GM23338 (cell line): ENCODE data around the gene ZDHHC20. TPM values are rescaled to one million over a fixed set of nuclear protein-coding genes. Genes with fewer than 3 reads are reported as not detected.

Experiments used
- ATAC-seq: fragments of 200-7000 bp; cut with Tn5 transposase; 3 replicates; pipeline ENCODE4 v1.9.1; 2020
- DNase-seq: peaks from one replicate; pipeline ENCODE4 v3.0.0-alpha.2; 2015; ENCODE audit warnings: low spot score
- H2AFZ ChIP-seq: fragments of 200-600 bp; sonication (generic); 2 replicates; pipeline ENCODE4 v1.8.0; 2016; ENCODE audit warnings: antibody characterized with exemption, mild to moderate bottlenecking, moderate library complexity
- H3F3A ChIP-seq: fragments of 200-600 bp; sonication (generic); replicated peaks from 2 replicates; pipeline ENCODE4 v1.8.0; 2017; ENCODE audit warnings: antibody characterized with exemption, mixed run types, low read depth
- H3K27ac ChIP-seq: fragments of 200-600 bp; sonication (generic); 2 replicates; pipeline ENCODE4 v1.6.1; 2016; ENCODE audit warnings: low read depth
- H3K27me3 ChIP-seq: fragments of 200-600 bp; sonication (generic); 2 replicates; pipeline ENCODE4 v1.8.0; 2016; ENCODE audit warnings: mild to moderate bottlenecking, mixed run types, moderate library complexity; ENCODE audit not compliant: insufficient read depth
- H3K36me3 ChIP-seq: fragments of 200-600 bp; sonication (generic); 2 replicates; pipeline ENCODE4 v1.8.0; 2016; ENCODE audit warnings: mild to moderate bottlenecking; ENCODE audit not compliant: insufficient read depth
- H3K4me1 ChIP-seq: fragments of 200-600 bp; sonication (generic); 2 replicates; pipeline ENCODE4 v1.8.0; 2016; ENCODE audit warnings: mild to moderate bottlenecking, moderate library complexity; ENCODE audit not compliant: insufficient read depth
- H3K4me2 ChIP-seq: fragments of 200-600 bp; sonication (generic); 2 replicates; pipeline ENCODE4 v1.7.1; 2017; ENCODE audit warnings: mixed run types
- H3K4me3 ChIP-seq: fragments of 200-600 bp; sonication (generic); 2 replicates; pipeline ENCODE4 v1.6.1; 2016; ENCODE audit warnings: mixed run types
- H3K79me2 ChIP-seq: fragments of 200-600 bp; sonication (generic); replicated peaks from 2 replicates; pipeline ENCODE4 v1.8.0; 2017; ENCODE audit warnings: mild to moderate bottlenecking; ENCODE audit not compliant: insufficient read depth
- H3K9me2 ChIP-seq: fragments of 200-600 bp; sonication (generic); 2 replicates; pipeline ENCODE4 v1.8.0; 2017; ENCODE audit not compliant: insufficient read depth
- H4K20me1 ChIP-seq: fragments of 200-600 bp; sonication (generic); replicated peaks from 2 replicates; pipeline ENCODE4 v1.8.0; 2017; ENCODE audit warnings: mild to moderate bottlenecking; ENCODE audit not compliant: insufficient read depth
- H3K27ac Mint-ChIP-seq: 2 replicates; pipeline ENCODE4 v1.8.0; 2020; ENCODE audit warnings: inconsistent platforms, mild to moderate bottlenecking, moderate library complexity, mixed read lengths
- H3K27me3 Mint-ChIP-seq: 3 replicates; pipeline ENCODE4 v1.8.0; 2022; ENCODE audit warnings: low read depth, mild to moderate bottlenecking, moderate library complexity, mixed read lengths, inconsistent platforms; ENCODE audit not compliant: insufficient read depth, poor library complexity
- H3K36me3 Mint-ChIP-seq: 3 replicates; pipeline ENCODE4 v1.8.0; 2021; ENCODE audit warnings: low read depth, mild to moderate bottlenecking, inconsistent platforms, moderate library complexity, mixed read lengths
- H3K4me1 Mint-ChIP-seq: 3 replicates; pipeline ENCODE4 v1.8.0; 2020; ENCODE audit warnings: mild to moderate bottlenecking, inconsistent platforms, mixed read lengths
- H3K4me3 Mint-ChIP-seq: 3 replicates; pipeline ENCODE4 v1.8.0; 2021; ENCODE audit warnings: moderate library complexity, mild to moderate bottlenecking, inconsistent platforms, mixed read lengths
- H3K9me3 Mint-ChIP-seq: 3 replicates; pipeline ENCODE4 v1.8.0; 2020; ENCODE audit warnings: moderate library complexity, mild to moderate bottlenecking, inconsistent platforms, mixed read lengths
- EZH2 ChIP-seq: fragments of 200-600 bp; sonication (generic); IDR thresholded peaks from one replicate; pipeline ENCODE4 v1.8.0; 2017; ENCODE audit warnings: antibody characterized with exemption, mild to moderate bottlenecking, low read depth; ENCODE audit not compliant: unreplicated experiment
- EZH2phosphoT487 ChIP-seq: fragments of 200-600 bp; sonication (generic); IDR thresholded peaks from one replicate; pipeline ENCODE4 v1.8.1; 2018; ENCODE audit warnings: antibody characterized with exemption; ENCODE audit not compliant: unreplicated experiment
- NANOG ChIP-seq: IDR thresholded peaks from 2 replicates; pipeline ENCODE4 v1.6.1; 2016; ENCODE audit warnings: antibody characterized with exemption, borderline replicate concordance
- STAT1 ChIP-seq: IDR thresholded peaks from one replicate; pipeline ENCODE4 v1.6.1; 2016; ENCODE audit warnings: antibody characterized with exemption; ENCODE audit not compliant: unreplicated experiment
- ZNF114 ChIP-seq: fragments of 250-450 bp; sonication (Bioruptor Pico); IDR thresholded peaks from 2 replicates; pipeline ENCODE4 v1.5.0; 2020; ENCODE audit warnings: mild to moderate bottlenecking, moderate library complexity
- ZNF331 ChIP-seq: fragments of 250-450 bp; sonication (Bioruptor Pico); IDR thresholded peaks from 2 replicates; pipeline ENCODE4 v1.5.0; 2020; ENCODE audit warnings: low read depth, mild to moderate bottlenecking, moderate library complexity
- polyA plus RNA-seq: library from polyadenylated mRNA; unstranded; fragments of >200 nt; fragmentation: Nextera tagmentation; extraction: Ambion mirVana; gene quantifications from 2 replicates; pipeline ENCODE4 v1.2.1, GENCODE V29; 2016
- total RNA-seq: library from RNA; depleted of rRNA; stranded (reverse); fragments of >200 nt; shearing (Covaris generic); gene quantifications from 2 replicates; pipeline ENCODE4 v1.2.3, GENCODE V29; 2014
- TF ChIP-seq, protein P1 (sequence below): IDR thresholded peaks from 2 replicates; pipeline ENCODE4 v1.6.1; 2016; ENCODE audit warnings: antibody characterized with exemption
- TF ChIP-seq, protein P2 (sequence below), 2 experiments: fragments of 200-600 bp in 1 of 2; sonication (generic) in 1 of 2; conservative IDR thresholded peaks; 2 replicates each; pipeline versions ENCODE4 v1.5.1 to v1.6.1; 2016 to 2017; ENCODE audit warnings: antibody characterized with exemption in 2 of 2, low read depth in 2 of 2, mild to moderate bottlenecking in 2 of 2, moderate library complexity in 1 of 2

ZDHHC20 gene
- total and polyA plus RNA-seq, 2 experiments from 2014 or later, result 37.7 to 119 TPM

- H3K4me2 ChIP-seq, result no peak overlapping the region
- H3K9me2 ChIP-seq, result no peaks in the 10 kb centered on the region
- H3K79me2 ChIP-seq, result no peaks in the 10 kb centered on the region
- Mint-ChIP-seq H3K27ac (no peak overlapping the region), H3K4me1 (no peaks in the 10 kb centered on the region), H3K4me3 (no peak overlapping the region), H3K36me3 (peaks cover 29% of the 10 kb centered on the region), H3K27me3 (no peaks in the 10 kb centered on the region), H3K9me3 (no peaks in the 10 kb centered on the region)
- DNase-seq (no peak), ATAC-seq (no peak)
- no peak overlapping the region for H3K27ac ChIP-seq
- no peaks in the 10 kb centered on the region; the same call in none of the 2 replicates for H4K20me1 ChIP-seq
- H3F3A ChIP-seq, result no peaks in the 10 kb centered on the region
- no peaks in the 10 kb centered on the region for H3K4me1 ChIP-seq
- no peak overlapping the region for H2AFZ ChIP-seq
- peaks cover 4% of the 10 kb centered on the region; the same call in 1 of the 2 replicates for H3K36me3 ChIP-seq
- no peak overlapping the region for H3K4me3 ChIP-seq
- TF ChIP-seq, protein P1, sequence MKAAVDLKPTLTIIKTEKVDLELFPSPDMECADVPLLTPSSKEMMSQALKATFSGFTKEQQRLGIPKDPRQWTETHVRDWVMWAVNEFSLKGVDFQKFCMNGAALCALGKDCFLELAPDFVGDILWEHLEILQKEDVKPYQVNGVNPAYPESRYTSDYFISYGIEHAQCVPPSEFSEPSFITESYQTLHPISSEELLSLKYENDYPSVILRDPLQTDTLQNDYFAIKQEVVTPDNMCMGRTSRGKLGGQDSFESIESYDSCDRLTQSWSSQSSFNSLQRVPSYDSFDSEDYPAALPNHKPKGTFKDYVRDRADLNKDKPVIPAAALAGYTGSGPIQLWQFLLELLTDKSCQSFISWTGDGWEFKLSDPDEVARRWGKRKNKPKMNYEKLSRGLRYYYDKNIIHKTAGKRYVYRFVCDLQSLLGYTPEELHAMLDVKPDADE, result no peak
- no peak for TF ChIP-seq NANOG
- TF ChIP-seq ZNF331 (CRISPR knock-in tag), result no peak
- TF ChIP-seq STAT1, result no peak
- TF ChIP-seq EZH2phosphoT487, result no peak
- no peak for TF ChIP-seq EZH2
- no peaks in the 10 kb centered on the region for H3K27me3 ChIP-seq
Measured at GRCh38 chr13:21395953-21396352, 63.1 kb downstream of the ZDHHC20 start.

DNA sequence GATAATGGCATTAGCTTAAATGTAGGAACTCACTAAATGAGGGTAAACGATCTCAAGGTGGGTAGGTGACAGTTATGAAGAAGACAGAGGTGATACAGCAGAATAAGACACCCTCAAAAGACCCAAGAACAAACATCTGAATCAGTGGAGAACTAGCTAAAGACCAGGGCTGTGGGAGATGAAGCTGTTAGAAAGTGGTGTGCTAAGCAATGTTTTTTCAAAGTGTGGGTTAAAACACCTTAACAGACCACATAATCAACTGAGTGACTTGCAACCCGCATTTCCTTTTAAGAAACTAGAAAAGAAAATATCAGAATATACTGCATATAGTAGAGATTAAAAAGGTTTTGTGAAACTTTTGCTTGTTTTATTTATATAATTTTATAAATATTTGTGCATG lies 70.0 kb downstream of the ZDHHC20 start:
- peaks cover 8% of the 10 kb centered on the region; the same call in 2 of the 3 replicates for H3K4me1 Mint-ChIP-seq

More for the DNA sequence above, 70.0 kb downstream of the ZDHHC20 start:
- Histone ChIP-seq H3F3A (no peaks in the 10 kb centered on the region), H3K9me2 (no peaks in the 10 kb centered on the region), H3K4me3 (no peak overlapping the region), H4K20me1 (no peaks in the 10 kb centered on the region), H3K4me1 (no peaks in the 10 kb centered on the region), H3K79me2 (no peaks in the 10 kb centered on the region), H3K27me3 (no peaks in the 10 kb centered on the region), H3K36me3 (no peaks in the 10 kb centered on the region), H3K4me2 (no peak overlapping the region), H2AFZ (no peak overlapping the region), H3K27ac (no peak overlapping the region)
- no peak for TF ChIP-seq ZNF114 (CRISPR knock-in tag)
- TF ChIP-seq, protein P2, sequence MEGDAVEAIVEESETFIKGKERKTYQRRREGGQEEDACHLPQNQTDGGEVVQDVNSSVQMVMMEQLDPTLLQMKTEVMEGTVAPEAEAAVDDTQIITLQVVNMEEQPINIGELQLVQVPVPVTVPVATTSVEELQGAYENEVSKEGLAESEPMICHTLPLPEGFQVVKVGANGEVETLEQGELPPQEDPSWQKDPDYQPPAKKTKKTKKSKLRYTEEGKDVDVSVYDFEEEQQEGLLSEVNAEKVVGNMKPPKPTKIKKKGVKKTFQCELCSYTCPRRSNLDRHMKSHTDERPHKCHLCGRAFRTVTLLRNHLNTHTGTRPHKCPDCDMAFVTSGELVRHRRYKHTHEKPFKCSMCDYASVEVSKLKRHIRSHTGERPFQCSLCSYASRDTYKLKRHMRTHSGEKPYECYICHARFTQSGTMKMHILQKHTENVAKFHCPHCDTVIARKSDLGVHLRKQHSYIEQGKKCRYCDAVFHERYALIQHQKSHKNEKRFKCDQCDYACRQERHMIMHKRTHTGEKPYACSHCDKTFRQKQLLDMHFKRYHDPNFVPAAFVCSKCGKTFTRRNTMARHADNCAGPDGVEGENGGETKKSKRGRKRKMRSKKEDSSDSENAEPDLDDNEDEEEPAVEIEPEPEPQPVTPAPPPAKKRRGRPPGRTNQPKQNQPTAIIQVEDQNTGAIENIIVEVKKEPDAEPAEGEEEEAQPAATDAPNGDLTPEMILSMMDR (conservative IDR thresholded peaks at IDR 0.05; ENCODE audit: low read depth in 2 of 2), result no peak
- DNase-seq (no peak), ATAC-seq (no peak)
- H3K27ac Mint-ChIP-seq, result no peak overlapping the region; the same call in 1 of the 2 replicates
- no peak overlapping the region for H3K4me3 Mint-ChIP-seq
- peaks cover 59% of the 10 kb centered on the region for H3K36me3 Mint-ChIP-seq
- no peaks in the 10 kb centered on the region for H3K27me3 Mint-ChIP-seq
- H3K9me3 Mint-ChIP-seq, result peaks cover 9% of the 10 kb centered on the region; the same call in 2 of the 3 replicates
